HepG2 (cell line): Measurements from ENCODE around the gene SNX27. TPM values are rescaled to one million over a fixed set of nuclear protein-coding genes. Genes with fewer than 3 reads are reported as not detected.

ENCODE experiments used
- ATAC-seq: fragments of 200-7000 bp; cut with Tn5 transposase; 3 replicates; pipeline ENCODE4 v1.9.1; 2020; ENCODE audit warnings: mild to moderate bottlenecking, moderate library complexity
- BruUV-seq: library from RNA; stranded (reverse); fragments of 400-500 nt; replicated peaks from 2 replicates; lab custom pipeline; 2021; lab: Mats Ljungman, UMichigan
- CTCF ChIA-PET: fragments of 300-600 bp; formaldehyde crosslinking; extraction: SDS; loops from one replicate; lab custom pipeline; 2021; ENCODE audit warnings: low total read pairs, inconsistent platforms, low intra/inter-chr PET ratio; lab: Yijun Ruan, JAX
- POLR2A ChIA-PET: fragments of 350-600 bp; sonication (Branson Sonifier 250); formaldehyde crosslinking; loops from one replicate; lab custom pipeline; 2020; ENCODE audit warnings: antibody characterized with exemption, inconsistent platforms; lab: Yijun Ruan, JAX
- DNase-seq: peaks from one replicate; pipeline ENCODE4 v3.0.0-alpha.2; 2015; ENCODE audit warnings: low spot score
- FAIRE-seq: peaks from 3 replicates; lab custom pipeline; 2011; peaks lifted over from hg19 to GRCh38; lab: Jason Lieb, UNC
- H2AFZ ChIP-seq: one replicate; pipeline ENCODE4 v1.6.1; 2011; ENCODE audit warnings: low read length, inconsistent platforms
- H3K27ac ChIP-seq: fragments of 300-600 bp; 3 replicates; pipeline ENCODE4 v1.8.0; 2011; ENCODE audit warnings: mixed run types, mild to moderate bottlenecking, mixed read lengths, low read length, inconsistent platforms; ENCODE audit not compliant: insufficient read depth; ENCODE audit errors: extremely low read length
- H3K27me3 ChIP-seq, 2 experiments: fragments of 200-600 bp in 1 of 2; 2 replicates in 1 of 2; 3 replicates in 1 of 2; pipeline versions ENCODE4 v1.6.0 to v1.8.0; 2011; ENCODE audit warnings: low read length in 2 of 2, mild to moderate bottlenecking in 2 of 2, moderate library complexity in 2 of 2, inconsistent platforms in 1 of 2; ENCODE audit not compliant: insufficient read depth in 2 of 2, control insufficient read depth in 1 of 2
- H3K36me3 ChIP-seq, 2 experiments: fragments of 200-600 bp in 1 of 2; replicated peaks in 1 of 2; 2 replicates in 1 of 2; 3 replicates in 1 of 2; pipeline versions ENCODE4 v1.5.1 to v1.8.0; 2011; ENCODE audit warnings: low read length in 2 of 2, inconsistent platforms in 1 of 2; ENCODE audit not compliant: insufficient read depth in 2 of 2, control insufficient read depth in 1 of 2
- H3K4me1 ChIP-seq: 2 replicates; pipeline ENCODE4 v1.5.1; 2012; ENCODE audit warnings: low read length, inconsistent platforms; ENCODE audit not compliant: insufficient read depth
- H3K4me2 ChIP-seq: 2 replicates; pipeline ENCODE4 v1.6.0; 2011; ENCODE audit warnings: low read depth, low read length, inconsistent platforms
- H3K4me3 ChIP-seq, 3 experiments: fragments of 200-600 bp in 1 of 3; sonication (generic), shearing (Covaris generic) in 1 of 3; replicated peaks in 1 of 3; 2 replicates each; pipeline ENCODE4 v1.5.1; 2011 to 2016; ENCODE audit warnings: low read length in 3 of 3, inconsistent platforms in 2 of 3, low read depth in 2 of 3, mild to moderate bottlenecking in 2 of 3, control low read depth in 1 of 3, mixed read lengths in 1 of 3; ENCODE audit not compliant: insufficient read depth in 1 of 3
- H3K79me2 ChIP-seq: one replicate; pipeline ENCODE4 v1.6.1; 2011; ENCODE audit warnings: low read length, inconsistent platforms; ENCODE audit not compliant: insufficient read depth
- H3K9ac ChIP-seq: 2 replicates; pipeline ENCODE4 v1.6.0; 2011; ENCODE audit warnings: mild to moderate bottlenecking, low read depth, low read length, inconsistent platforms; ENCODE audit not compliant: insufficient read depth
- H3K9me3 ChIP-seq: 2 replicates; pipeline ENCODE4 v1.5.1; 2012; ENCODE audit warnings: mild to moderate bottlenecking, low read length
- H4K20me1 ChIP-seq: 2 replicates; pipeline ENCODE4 v1.6.0; 2011; ENCODE audit warnings: inconsistent platforms, mild to moderate bottlenecking, low read length, moderate library complexity; ENCODE audit not compliant: insufficient read depth
- MED13 ChIP-seq: sonication (generic); formaldehyde crosslinking; IDR thresholded peaks from 2 replicates; pipeline ENCODE4 v1.5.0; 2020; ENCODE audit warnings: missing genetic modification reagents
- POLR2AphosphoS2 ChIP-seq: IDR thresholded peaks from 2 replicates; pipeline ENCODE4 v1.6.1; 2011; ENCODE audit warnings: low read depth, low read length, improper control_type of control experiment
- PRPF4 ChIP-seq: fragments of 200-400 bp; formaldehyde crosslinking; IDR thresholded peaks from 2 replicates; pipeline ENCODE4 v1.6.1; 2016; ENCODE audit warnings: low read length, low read depth; ENCODE audit not compliant: poor library complexity, severe bottlenecking
- RBM22 ChIP-seq: fragments of 200-400 bp; formaldehyde crosslinking; optimal IDR thresholded peaks from 2 replicates; pipeline ENCODE3; 2017; ENCODE audit warnings: mild to moderate bottlenecking, low read length, moderate library complexity
- RFXAP ChIP-seq: sonication (generic); formaldehyde crosslinking; IDR thresholded peaks from 2 replicates; pipeline ENCODE4 v1.4.0; 2020; ENCODE audit warnings: missing genetic modification reagents, borderline replicate concordance
- SMAD3 ChIP-seq: sonication (generic); formaldehyde crosslinking; IDR thresholded peaks from 2 replicates; pipeline ENCODE4 v1.4.0; 2020; ENCODE audit warnings: missing genetic modification reagents
- ZNF331 ChIP-seq: sonication (generic); formaldehyde crosslinking; IDR thresholded peaks from 2 replicates; pipeline ENCODE4 v1.4.0; 2020; ENCODE audit warnings: missing genetic modification reagents
- ZNF724P ChIP-seq: sonication (generic); formaldehyde crosslinking; IDR thresholded peaks from 2 replicates; pipeline ENCODE4 v1.8.0; 2022; ENCODE audit warnings: missing genetic modification reagents, borderline replicate concordance
- ZNF816 ChIP-seq: sonication (generic); formaldehyde crosslinking; IDR thresholded peaks from 2 replicates; pipeline ENCODE4 v1.8.0; 2022; ENCODE audit warnings: missing genetic modification reagents, mild to moderate bottlenecking, borderline replicate concordance
- WGBS: methylation state at CpG from one replicate; pipeline ENCODE4 v1.1.6; 2017; ENCODE audit warnings: low lambda C conversion rate; 5-methylcytosine and 5-hydroxymethylcytosine counted together
- in situ Hi-C: cut with HindIII; loops from 2 replicates; pipeline ENCODE4 v1.10.0; 2017; ENCODE audit warnings: low pct_unique_long_range_greater_than_20kb; ENCODE audit not compliant: extremely low pct_ligation_motif_present
- intact Hi-C: fragments of 100-400 bp; cut with micrococcal nuclease; formaldehyde crosslinking; loops from one replicate; pipeline ENCODE4 v1.10.0; 2022; ENCODE audit not compliant: unreplicated experiment
- polyA plus RNA-seq, 8 experiments: library from polyadenylated mRNA; depleted of rRNA in 3 of 8; stranded (reverse) in 7 of 8; unstranded in 1 of 8; fragments of >200 nt; fragmentation: Illumina TruSeq in 4 of 8; extraction: Trizol in 4 of 8; gene quantifications; 2 replicates each; pipeline versions ENCODE4 v1.2.1 to v1.2.3, GENCODE V29; 2011 to 2016; ENCODE audit warnings: low read depth in 4 of 8, missing spikeins in 1 of 8, mixed read lengths in 1 of 8; ENCODE audit not compliant: insufficient read depth in 1 of 8
- total RNA-seq, 5 experiments: library from RNA; depleted of rRNA; stranded (reverse); fragments of >200 nt; fragmentation: Illumina TruSeq; extraction: Trizol; gene quantifications; 2 replicates each; pipeline ENCODE4 v1.2.3, GENCODE V29; 2016; ENCODE audit warnings: low read depth in 1 of 5
- TF ChIP-seq, protein P1 (sequence below): sonication (generic); formaldehyde crosslinking; IDR thresholded peaks from 2 replicates; pipeline ENCODE4 v1.9.0; 2021; ENCODE audit warnings: missing genetic modification reagents, mild to moderate bottlenecking, borderline replicate concordance

The SNX27 gene
- total and polyA plus RNA-seq, 2 of the 13 experiments (the other 11 are each of a cell fraction or from before 2014, with no cell fraction given), result 14.4 to 17.8 TPM

GRCh38 chr1:151706464-151707415 is 94.9 kb downstream of the SNX27 start:
- H3K9me3 ChIP-seq, result no peaks in the 10 kb centered on the region
- POLR2A ChIA-PET, result no interaction called here
- ATAC-seq (no peak), FAIRE-seq (no peak)
- intact Hi-C loops, result no loop called here
- no peak overlapping the region for H3K4me2 ChIP-seq
- H3K4me1 ChIP-seq, result peaks cover 51% of the 10 kb centered on the region
- H3K36me3 ChIP-seq, result no peaks in the 10 kb centered on the region
- H3K27me3 ChIP-seq, result no peaks in the 10 kb centered on the region
- H3K4me3 ChIP-seq, result no peak overlapping the region
- CTCF ChIA-PET, result no interaction called here
- TF ChIP-seq ZNF816 (CRISPR knock-in tag) (no peak), MED13 (no peak), RFXAP (CRISPR knock-in tag) (no peak), ZNF724P (CRISPR knock-in tag) (no peak), SMAD3 (CRISPR knock-in tag) (no peak), POLR2AphosphoS2 (no peak), ZNF331 (no peak), PRPF4 (no peak), RBM22 (no peak)
- TF ChIP-seq, protein P1, sequence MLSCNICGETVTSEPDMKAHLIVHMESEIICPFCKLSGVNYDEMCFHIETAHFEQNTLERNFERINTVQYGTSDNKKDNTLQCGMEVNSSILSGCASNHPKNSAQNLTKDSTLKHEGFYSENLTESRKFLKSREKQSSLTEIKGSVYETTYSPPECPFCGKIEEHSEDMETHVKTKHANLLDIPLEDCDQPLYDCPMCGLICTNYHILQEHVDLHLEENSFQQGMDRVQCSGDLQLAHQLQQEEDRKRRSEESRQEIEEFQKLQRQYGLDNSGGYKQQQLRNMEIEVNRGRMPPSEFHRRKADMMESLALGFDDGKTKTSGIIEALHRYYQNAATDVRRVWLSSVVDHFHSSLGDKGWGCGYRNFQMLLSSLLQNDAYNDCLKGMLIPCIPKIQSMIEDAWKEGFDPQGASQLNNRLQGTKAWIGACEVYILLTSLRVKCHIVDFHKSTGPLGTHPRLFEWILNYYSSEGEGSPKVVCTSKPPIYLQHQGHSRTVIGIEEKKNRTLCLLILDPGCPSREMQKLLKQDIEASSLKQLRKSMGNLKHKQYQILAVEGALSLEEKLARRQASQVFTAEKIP (CRISPR knock-in tag), result no peak
- TF ChIP-seq, all 625 proteins: peak for 0
- no peaks in the 10 kb centered on the region for H4K20me1 ChIP-seq
- 48% methylated on average over 20 of the region's 21 CpGs for WGBS
- no peak overlapping the region for H3K27ac ChIP-seq
- no peaks in the 10 kb centered on the region for H3K79me2 ChIP-seq
- in situ Hi-C loops, result no loop called here
- no peak overlapping the region for H2AFZ ChIP-seq
- no peak for DNase-seq
- no peak overlapping the region for H3K9ac ChIP-seq
- no TSS peak for BruUV-seq
